ENCODE results near the gene DPEP2.
A peak's percentile ranks its signal among the peaks of the same experiment; 100 is the strongest.

Gene DPEP2

GRCh38 chr16:67993207-67994039, 5.9 kb downstream of the DPEP2 start:
- DNase-seq (ENCODE audit: low read depth) = peak; percentile 25
- no peak overlapping the region for H3K4me3 ChIP-seq (ENCODE audit: low read depth, low read length)
- TF ChIP-seq CTCF (IDR thresholded peaks at IDR 0.05; ENCODE audit: control insufficient read depth, extremely low read depth, insufficient read depth) = peak; percentile 98

- TF ChIP-seq CTCF (IDR thresholded peaks at IDR 0.05; ENCODE audit: control insufficient read depth, extremely low read depth, insufficient read depth) = no peak
- H3K4me3 ChIP-seq (ENCODE audit: low read depth, low read length) = no peak overlapping the region
- DNase-seq (ENCODE audit: low read depth) = no peak
These were observed 6.5 kb downstream of the DPEP2 start for GRCh38 chr16:67992661-67993206.

GRCh38 chr16:67990018-67990386, 9.3 kb downstream of the DPEP2 start:
- no peak for DNase-seq (ENCODE audit: low read depth)
- no peak for TF ChIP-seq CTCF (IDR thresholded peaks at IDR 0.05; ENCODE audit: control insufficient read depth, extremely low read depth, insufficient read depth)
- H3K4me3 ChIP-seq (ENCODE audit: low read depth, low read length) = no peak overlapping the region

- no peak for DNase-seq (ENCODE audit: low read depth)
These were observed 9.8 kb downstream of the DPEP2 start for GRCh38 chr16:67989322-67990017.

GRCh38 chr16:67988675-67989074, 10.6 kb downstream of the DPEP2 start:
- TF ChIP-seq CTCF (IDR thresholded peaks at IDR 0.05; ENCODE audit: control insufficient read depth, extremely low read depth, insufficient read depth) = no peak
- no peak overlapping the region for H3K4me3 ChIP-seq (ENCODE audit: low read depth, low read length)
- no peak for DNase-seq (ENCODE audit: low read depth)

More at GRCh38 chr16:67989322-67990017, 9.8 kb downstream of the DPEP2 start:
- no peak overlapping the region for H3K4me3 ChIP-seq (ENCODE audit: low read depth, low read length)
- TF ChIP-seq CTCF (IDR thresholded peaks at IDR 0.05; ENCODE audit: control insufficient read depth, extremely low read depth, insufficient read depth) = no peak

GRCh38 chr16:67987460-67988160, 11.7 kb downstream of the DPEP2 start:
- H3K4me3 ChIP-seq (ENCODE audit: low read depth, low read length) = no peak overlapping the region
- no peak for DNase-seq (ENCODE audit: low read depth)
- TF ChIP-seq CTCF (IDR thresholded peaks at IDR 0.05; ENCODE audit: control insufficient read depth, extremely low read depth, insufficient read depth) = no peak
